Measurements from ENCODE around the gene ADAMTS12.
"Not testable (repeated sequence)": the region's sequence is repeated elsewhere in the genome, so short reads cannot be mapped to it uniquely, and the experiment has no call there.

The ADAMTS12 gene

GRCh38 chr5:33549982-33550567, 341.7 kb downstream of the ADAMTS12 start:
- no peak for DNase-seq (ENCODE audit: low read depth in 3 of 3, low spot score in 1 of 3)

DNA sequence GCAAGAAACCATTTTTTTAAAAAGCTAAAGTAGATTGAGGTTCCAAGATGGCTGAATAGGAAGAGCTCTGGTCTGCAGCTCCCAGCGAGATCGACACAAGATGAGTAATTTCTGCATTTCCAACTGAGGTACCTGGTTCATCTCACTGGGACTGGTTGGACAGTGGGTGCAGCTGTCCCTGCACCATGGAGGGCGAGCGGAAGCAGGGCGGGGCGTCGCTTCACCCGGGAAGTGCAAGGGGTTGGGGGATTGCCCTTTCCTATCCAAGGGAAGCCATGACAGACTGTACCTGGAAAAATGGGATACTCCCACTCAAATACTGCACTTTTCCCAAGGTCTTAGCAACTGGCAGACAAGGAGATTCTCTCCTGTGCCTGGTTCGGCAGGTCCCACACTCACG, 352.0 kb downstream of the ADAMTS12 start:
- not testable (repeated sequence) for DNase-seq (ENCODE audit: low read depth in 3 of 3, low spot score in 1 of 3)

- no peak for DNase-seq (ENCODE audit: low read depth in 3 of 3, low spot score in 1 of 3)
These were observed 352.6 kb downstream of the ADAMTS12 start for GRCh38 chr5:33539212-33539611.

GRCh38 chr5:33538201-33538600, 353.6 kb downstream of the ADAMTS12 start:
- DNase-seq (ENCODE audit: low read depth in 3 of 3, low spot score in 1 of 3), result no peak

- DNase-seq (ENCODE audit: low read depth in 3 of 3, low spot score in 1 of 3), result no peak
These were observed 354.6 kb downstream of the ADAMTS12 start for GRCh38 chr5:33537240-33537639.

DNA sequence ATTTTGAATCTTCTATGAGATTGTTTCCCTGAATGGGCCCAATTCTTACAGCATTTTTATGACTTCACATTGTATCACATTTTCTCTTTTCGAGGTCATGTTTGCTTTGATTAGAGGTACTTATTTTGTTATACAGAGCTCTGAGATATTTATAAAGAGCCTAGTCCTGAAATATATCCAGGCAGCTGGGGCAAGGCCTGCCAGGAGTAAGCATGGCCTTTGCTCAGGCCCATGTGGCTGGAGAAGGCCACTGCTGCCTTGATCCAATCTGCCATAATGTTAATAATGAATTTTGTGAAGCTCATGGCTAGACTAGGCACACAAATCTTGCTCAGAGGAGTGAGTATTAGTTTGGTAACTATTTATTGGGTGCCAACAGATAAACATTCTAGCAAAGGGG, 355.0 kb downstream of the ADAMTS12 start:
- no peak for DNase-seq (ENCODE audit: low read depth in 3 of 3, low spot score in 1 of 3)

DNA sequence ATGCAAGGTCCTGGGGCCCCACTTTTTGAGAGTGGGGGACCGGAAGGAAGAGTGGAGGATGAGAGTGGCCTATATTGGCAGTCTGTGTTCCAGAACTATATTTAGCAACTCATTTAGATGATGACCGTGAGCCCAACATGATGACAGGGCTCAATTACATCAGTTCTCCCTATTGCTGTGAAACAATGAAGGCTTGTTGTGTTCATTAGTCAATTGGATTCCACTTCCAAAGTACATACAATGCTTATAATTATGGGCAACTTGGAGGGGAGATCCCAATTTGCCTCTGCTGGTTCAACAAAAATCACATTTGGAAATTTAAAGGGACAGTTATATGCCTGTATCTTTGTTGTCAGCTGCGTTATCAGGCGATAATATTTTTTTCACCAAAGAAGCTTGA, 360.0 kb downstream of the ADAMTS12 start:
- DNase-seq (ENCODE audit: low read depth in 3 of 3, low spot score in 1 of 3), result no peak

DNA sequence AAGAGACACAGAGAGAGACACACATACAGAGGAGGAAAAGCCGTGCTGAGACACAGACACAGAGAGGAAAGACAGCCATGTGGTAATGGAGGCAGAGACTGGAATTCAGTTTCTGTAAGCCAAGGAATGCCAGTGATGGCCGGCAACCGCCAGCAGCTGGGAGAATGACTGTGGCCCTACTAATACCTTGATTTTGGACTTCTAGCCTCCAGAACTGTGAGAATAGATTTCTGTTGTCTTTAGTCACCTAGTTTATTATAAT, 360.8 kb downstream of the ADAMTS12 start:
- DNase-seq (ENCODE audit: low read depth in 3 of 3, low spot score in 1 of 3), result no peak

GRCh38 chr5:33530183-33531036, 361.4 kb downstream of the ADAMTS12 start:
- no peak for DNase-seq (ENCODE audit: low read depth in 3 of 3, low spot score in 1 of 3)

GRCh38 chr5:33527696-33528095, 364.1 kb downstream of the ADAMTS12 start:
- no peak for DNase-seq (ENCODE audit: low read depth in 3 of 3, low spot score in 1 of 3)

- DNase-seq (ENCODE audit: low read depth in 3 of 3, low spot score in 1 of 3), result no peak
These were observed 365.0 kb downstream of the ADAMTS12 start for GRCh38 chr5:33526755-33527154.

DNA sequence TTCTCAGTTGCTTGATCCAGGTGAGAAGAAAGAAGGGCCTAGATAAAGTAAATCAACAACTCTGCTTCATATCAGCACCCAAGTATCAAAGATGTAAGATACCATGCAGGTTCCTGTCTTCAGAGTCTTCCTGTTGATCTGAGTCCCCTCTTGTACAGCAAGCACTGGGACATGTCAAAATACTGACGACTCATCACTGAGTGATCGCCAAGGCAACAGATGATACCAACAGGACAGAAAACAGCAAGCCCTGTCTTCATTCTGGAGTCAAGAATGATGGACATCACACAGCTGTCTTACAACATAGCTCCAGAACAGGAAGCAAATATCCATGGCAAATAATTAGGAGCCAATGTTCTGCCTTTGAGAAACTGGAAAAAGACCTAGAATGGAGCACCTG, 367.3 kb downstream of the ADAMTS12 start:
- no peak for DNase-seq (ENCODE audit: low read depth in 3 of 3, low spot score in 1 of 3)

DNA sequence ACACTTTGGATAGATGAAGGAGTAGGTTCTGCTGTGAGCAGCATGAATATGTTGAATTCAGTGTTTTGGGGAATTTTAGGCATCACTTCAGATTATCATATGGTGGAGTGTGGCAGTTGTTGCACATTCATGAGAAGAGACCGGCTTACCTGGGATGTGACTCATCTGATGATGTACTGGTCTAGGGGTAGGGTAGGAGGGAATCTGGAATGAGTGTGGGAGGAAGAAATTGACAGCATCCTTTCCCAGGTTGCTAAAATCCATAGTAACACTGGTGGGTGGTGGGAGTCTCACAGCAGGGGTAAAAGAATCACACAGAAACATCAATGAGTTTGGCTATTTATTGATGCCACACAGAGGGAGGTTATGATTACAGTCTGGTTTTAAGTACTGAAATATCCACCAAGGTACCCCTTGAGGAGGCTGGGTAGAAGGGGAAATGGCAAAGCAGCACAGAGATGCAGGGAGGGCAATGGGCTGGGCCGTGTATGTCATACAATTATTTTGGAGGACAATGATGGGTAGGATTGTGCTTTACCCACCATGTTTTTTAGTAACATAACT, 368.5 kb downstream of the ADAMTS12 start:
- DNase-seq (ENCODE audit: low read depth in 3 of 3, low spot score in 1 of 3), result no peak

DNA sequence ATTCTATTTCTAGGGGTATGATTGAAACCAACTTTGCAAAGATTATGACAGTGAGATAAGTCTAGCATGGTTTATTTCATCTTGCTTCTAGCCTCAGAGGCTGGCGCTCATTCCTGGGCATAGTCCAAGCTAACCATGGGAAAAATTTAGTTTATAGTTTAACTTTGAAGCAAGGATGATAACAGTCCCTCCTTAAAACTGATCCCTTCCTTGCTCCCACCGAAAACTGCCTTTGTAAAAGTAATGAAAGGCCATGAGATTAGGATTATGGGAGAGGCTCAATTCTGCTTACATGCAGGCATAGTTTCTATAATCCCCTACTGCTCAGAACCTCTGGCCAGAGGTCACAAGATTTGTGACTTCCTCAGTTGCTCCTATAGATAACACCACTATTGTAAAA, 375.4 kb downstream of the ADAMTS12 start:
- no peak for DNase-seq (ENCODE audit: low read depth in 3 of 3, low spot score in 1 of 3)

DNA sequence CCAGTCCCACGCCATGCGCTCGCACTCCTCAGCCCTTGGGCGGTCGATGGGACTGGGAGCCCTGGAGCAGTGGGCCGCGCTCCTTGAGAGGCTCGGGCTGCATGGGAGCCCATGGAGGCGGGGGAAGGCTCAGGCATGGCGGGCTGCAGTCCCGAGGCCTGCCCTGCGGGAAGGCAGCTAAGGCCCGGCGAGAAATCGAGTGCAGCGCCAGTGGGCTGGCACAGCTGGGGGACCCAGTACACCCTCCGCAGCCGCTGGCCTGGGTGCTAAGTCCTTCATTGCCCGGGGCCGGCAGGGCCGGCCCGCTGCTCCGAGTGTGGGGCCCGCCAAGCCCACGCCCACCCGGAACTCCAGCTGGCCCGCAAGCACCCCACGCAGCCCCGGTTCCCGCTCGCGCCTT, 376.4 kb downstream of the ADAMTS12 start:
- DNase-seq (ENCODE audit: low read depth in 3 of 3, low spot score in 1 of 3), result not testable (repeated sequence)

GRCh38 chr5:33513462-33514185, 378.2 kb downstream of the ADAMTS12 start:
- DNase-seq (ENCODE audit: low read depth in 3 of 3, low spot score in 1 of 3), result no peak

DNA sequence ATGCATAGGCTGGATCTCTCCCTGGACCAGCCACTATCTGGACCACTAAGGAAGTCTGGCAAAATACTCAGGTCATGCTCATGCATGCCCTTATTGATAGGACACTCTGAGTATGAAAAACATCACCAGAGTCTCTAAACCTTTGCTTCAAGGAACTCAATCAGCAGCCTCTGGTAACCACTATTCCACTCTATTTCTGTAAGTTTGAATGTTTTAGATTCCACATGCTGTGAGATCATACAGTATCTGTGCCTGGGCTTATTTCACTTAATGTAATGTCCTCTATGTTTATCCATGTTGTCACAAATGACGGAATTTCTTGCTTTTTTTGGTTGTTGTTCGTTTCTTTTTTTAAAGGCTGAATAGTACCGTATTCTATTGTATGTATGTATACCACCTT, 382.8 kb downstream of the ADAMTS12 start:
- no peak for DNase-seq (ENCODE audit: low read depth in 3 of 3, low spot score in 1 of 3)

GRCh38 chr5:33507426-33507825, 384.4 kb downstream of the ADAMTS12 start:
- no peak for DNase-seq (ENCODE audit: low read depth in 3 of 3, low spot score in 1 of 3)

DNA sequence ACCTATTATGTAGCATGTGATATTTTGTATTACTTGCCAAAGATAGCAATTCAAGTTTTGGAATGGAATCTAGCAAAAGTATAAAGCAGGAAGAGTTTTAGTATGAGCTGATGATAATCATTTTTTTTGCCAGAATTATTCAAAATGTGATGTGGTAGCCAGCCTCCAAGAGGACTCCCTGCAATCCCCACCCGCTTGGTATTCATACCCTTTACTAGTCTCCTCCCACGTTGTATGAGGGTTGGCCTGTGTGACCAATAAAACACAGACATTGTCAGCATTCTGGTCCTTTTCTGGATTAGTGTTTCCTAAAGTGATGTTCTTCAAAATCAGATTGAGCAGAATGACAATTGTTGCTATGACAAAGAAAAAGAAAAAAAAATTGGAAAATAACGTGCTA, 387.2 kb downstream of the ADAMTS12 start:
- no peak for DNase-seq (ENCODE audit: low read depth in 3 of 3, low spot score in 1 of 3)

- no peak for DNase-seq (ENCODE audit: low read depth in 3 of 3, low spot score in 1 of 3)
These were observed 389.9 kb downstream of the ADAMTS12 start for GRCh38 chr5:33501899-33502298.

DNA sequence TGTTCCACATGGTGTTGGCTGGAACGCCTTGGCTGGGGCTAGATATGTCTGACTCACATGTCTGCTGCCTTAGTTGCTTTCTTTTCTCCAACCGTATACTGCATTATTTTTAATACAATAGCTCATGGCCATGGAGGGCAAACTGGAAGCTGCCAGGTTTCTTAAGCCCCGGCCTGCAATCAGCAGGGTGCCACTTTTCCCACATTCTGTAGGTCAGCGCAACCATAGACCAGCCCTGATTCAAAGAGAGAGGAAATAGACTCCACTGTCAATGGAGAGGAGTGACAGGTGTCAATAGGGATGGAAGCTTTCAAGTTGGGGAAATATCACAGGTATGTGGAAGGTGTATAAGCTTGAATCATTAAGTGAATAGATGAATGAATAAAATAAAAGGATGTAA, 390.5 kb downstream of the ADAMTS12 start:
- no peak for DNase-seq (ENCODE audit: low read depth in 3 of 3, low spot score in 1 of 3)

DNA sequence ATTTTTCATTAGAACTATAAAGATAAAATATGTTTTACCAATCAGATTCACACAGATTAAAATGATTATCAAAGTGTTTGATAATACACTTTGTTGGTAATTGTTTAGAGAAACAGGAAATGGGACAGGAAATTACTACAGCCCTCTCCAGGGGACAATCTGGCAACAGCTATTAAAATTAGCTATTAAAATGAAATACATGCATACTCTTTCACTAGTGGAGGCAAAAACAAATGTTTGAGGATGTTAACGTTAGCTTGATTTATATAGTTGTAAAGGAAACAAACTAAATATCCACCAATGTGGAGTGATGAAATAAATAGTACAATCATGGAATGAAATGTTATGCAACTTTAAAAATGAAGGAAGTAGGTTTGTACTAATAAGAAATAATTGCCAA, 397.3 kb downstream of the ADAMTS12 start:
- DNase-seq (ENCODE audit: low read depth in 3 of 3, low spot score in 1 of 3), result no peak

All from stimulated activated CD4-positive, alpha-beta T cell treated with anti-CD3 and anti-CD28 coated beads, TNF-alpha, amount 100 ng/mL, for 1 hour (primary cell).